ENCODE results near the gene TSPAN5.

TSPAN5 gene

DNA sequence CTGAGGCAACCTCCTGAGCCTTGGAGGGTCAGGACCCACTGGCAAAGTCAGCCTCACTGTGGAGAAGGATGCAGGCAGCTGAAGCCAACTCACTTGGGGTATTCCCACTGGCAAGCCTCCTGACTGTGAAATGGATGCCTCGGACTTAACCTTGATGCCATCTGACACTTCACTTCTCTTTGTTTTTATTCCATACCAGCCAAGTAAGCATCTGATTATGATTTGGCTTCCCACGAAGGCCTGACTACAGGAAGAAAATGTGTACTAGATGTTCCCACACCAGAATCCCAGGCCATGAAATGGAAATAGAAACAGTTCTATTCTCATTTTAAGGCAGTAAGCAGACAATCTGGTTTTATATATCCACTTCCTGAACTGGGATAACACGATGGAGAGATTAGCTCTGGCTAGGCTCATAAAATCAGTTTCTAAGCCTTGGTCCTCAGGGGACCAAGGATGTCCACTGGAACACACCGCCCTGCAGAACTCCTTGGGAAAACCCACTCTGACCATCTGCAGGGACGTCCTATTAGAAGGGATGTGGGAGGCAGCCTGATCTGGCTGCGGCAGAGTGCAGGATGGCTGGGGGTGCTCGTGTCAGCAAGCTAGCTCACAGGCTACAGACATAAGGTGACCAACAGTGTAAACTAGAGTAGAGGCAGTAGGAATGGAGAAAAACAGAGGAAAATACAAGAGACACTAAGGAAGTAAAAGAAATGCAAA is 89.3 kb downstream of the TSPAN5 start:
- TF ChIP-seq, protein P1, sequence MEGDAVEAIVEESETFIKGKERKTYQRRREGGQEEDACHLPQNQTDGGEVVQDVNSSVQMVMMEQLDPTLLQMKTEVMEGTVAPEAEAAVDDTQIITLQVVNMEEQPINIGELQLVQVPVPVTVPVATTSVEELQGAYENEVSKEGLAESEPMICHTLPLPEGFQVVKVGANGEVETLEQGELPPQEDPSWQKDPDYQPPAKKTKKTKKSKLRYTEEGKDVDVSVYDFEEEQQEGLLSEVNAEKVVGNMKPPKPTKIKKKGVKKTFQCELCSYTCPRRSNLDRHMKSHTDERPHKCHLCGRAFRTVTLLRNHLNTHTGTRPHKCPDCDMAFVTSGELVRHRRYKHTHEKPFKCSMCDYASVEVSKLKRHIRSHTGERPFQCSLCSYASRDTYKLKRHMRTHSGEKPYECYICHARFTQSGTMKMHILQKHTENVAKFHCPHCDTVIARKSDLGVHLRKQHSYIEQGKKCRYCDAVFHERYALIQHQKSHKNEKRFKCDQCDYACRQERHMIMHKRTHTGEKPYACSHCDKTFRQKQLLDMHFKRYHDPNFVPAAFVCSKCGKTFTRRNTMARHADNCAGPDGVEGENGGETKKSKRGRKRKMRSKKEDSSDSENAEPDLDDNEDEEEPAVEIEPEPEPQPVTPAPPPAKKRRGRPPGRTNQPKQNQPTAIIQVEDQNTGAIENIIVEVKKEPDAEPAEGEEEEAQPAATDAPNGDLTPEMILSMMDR (IDR thresholded peaks at IDR 0.05), result no peak

DNA sequence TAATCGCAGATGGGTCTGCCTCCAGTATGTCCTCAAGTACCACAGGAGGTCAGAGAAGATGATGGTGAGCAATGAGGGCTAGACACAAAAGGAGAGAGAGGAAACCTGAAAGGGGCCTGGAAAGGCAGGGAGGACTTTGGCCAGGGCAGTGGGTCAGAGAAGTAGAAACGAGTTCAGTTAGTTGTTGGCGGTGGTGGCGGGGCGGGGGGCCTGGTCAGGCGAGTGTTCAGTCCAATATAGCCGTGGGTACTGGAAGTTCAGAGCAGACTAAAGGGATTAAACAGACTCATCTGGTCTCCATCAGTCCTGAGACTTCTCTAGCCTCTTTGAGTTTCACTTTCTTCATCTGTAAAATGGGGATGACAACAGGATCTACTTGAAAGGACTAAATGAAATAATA is 90.8 kb downstream of the TSPAN5 start:
- TF ChIP-seq, protein P1 (IDR thresholded peaks at IDR 0.05), result no peak

DNA sequence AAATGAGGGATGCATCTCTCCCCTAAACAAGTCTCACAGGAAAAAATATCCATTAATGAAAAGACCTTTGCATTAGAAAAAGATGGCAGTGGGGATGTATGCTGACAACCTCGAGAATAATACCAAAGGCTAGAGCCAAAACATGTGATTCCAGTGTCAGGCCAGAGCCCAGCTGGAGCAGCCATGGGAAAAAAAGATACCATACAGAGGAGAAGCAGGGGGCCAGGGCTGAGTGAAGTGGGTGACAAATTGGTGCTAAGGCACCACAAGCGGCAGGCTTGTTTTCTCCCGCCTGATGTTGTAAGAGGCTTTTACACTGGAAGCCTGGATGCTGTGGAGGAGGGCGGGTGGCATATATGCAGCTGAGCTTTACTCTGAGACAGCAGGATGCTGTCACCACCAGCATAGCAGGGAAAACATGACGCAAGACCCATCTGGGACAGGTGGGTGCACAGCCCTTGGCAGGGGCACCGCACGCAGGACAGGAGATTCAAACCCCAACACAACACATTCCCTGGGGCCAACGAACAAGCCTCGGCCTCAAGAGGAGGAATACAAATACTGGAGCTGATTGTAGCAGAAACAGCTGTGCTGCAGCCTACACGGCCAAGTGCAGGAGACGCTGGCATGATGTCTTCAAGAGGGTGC is 91.9 kb downstream of the TSPAN5 start:
- TF ChIP-seq, protein P1 (IDR thresholded peaks at IDR 0.05), result no peak

DNA sequence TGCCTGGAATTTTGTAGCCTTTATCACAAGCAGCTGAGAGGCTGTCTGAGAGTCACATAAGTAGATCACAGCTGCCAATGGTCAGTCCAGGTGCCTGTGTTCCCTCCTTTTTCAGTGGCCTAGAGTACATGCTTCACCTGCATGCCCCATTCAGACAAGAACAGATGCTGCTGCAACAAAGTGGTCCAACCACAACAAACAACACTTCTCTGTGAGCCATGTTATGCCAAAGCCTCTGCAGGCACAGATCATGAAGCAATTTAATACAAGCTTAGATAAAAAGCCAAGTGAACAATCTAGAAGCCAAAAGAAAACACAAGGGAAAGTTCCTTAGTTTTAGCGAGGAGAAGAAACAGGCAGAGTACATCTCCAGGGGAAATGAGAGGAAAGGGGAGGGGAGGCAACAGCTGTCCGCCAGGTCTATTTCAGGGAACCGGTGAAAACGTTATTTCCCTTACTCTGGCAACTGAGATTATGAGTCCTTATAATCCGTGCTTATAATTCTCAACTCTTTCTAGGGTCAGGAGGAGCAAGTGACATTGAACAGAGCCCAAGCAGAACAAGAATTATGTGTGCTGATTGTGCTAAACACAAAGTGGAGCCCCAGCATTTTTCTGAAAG is 92.6 kb downstream of the TSPAN5 start:
- TF ChIP-seq, protein P1 (IDR thresholded peaks at IDR 0.05), result no peak

DNA sequence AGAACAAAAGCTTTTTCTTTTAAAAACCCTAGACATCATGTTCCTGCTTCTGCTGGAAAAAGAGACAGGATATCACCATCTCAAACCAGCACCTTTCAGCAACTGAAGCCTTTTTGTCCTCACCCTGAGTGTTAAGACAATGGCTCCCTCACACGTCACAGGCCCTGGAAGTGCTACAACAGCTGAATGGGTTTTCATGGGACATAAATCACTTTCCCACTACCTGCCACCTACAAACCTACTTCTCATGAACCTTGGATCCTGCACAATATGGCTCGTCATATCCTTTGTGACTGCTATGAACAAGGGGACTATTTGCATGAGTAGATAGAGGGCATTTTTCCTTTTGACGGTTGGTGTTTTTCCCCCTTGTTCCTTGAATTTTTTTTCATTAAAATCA is 93.6 kb downstream of the TSPAN5 start:
- TF ChIP-seq, protein P1 (IDR thresholded peaks at IDR 0.05), result no peak

DNA sequence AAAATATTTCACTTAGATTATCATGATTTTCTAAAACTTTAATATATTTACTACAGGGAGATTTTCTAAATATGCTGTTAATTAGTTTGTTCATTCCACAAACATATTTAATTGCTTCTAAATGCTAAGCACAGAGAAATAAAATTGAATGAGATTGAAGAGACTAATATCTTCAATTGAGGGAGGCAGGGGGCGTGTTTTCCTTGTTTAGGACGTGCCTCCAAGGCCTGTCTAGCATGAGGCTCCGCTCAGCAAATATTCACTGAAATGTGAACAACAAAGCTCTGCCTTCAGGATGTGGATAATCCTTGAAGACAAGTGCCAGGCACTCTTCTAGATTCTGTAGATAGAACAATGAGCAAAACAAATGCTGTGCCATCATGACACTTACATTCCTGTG is 98.1 kb downstream of the TSPAN5 start:
- TF ChIP-seq, protein P1 (IDR thresholded peaks at IDR 0.05), result no peak

DNA sequence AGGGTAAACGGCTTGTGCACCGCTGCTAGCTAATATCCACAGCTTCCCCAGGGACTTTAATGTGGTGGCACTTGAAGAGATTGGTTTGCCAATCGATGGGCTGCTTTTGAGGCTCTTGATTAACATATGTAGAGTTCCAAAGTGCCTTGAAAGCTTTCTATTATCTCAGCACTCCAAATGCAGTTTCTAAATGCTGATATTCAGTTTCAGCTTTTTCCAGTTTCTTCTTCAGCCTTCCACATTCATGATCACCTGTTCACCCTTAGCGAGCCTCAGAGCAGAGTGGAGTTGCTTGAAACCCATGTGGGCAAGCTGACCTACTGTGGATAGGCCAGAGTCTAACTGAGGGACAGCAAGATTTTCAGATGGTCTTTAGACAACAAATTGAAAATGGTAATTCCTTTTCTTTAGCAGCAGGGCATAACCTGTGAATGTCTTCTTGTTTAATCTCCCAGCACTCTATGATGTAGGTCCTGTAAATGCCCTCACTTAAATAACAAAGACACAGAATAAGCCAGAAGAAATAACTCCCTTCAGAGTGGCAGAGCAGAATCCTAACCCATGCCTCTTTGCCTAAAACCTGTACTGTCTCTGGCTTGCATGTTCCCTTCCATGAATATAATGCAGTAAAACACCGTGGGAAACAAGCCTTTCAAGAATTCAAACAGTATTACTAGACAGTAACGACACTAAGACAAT is 99.8 kb downstream of the TSPAN5 start:
- TF ChIP-seq, protein P1 (IDR thresholded peaks at IDR 0.05), result no peak
